ENCODE data around the gene USP13.

USP13 gene

DNA sequence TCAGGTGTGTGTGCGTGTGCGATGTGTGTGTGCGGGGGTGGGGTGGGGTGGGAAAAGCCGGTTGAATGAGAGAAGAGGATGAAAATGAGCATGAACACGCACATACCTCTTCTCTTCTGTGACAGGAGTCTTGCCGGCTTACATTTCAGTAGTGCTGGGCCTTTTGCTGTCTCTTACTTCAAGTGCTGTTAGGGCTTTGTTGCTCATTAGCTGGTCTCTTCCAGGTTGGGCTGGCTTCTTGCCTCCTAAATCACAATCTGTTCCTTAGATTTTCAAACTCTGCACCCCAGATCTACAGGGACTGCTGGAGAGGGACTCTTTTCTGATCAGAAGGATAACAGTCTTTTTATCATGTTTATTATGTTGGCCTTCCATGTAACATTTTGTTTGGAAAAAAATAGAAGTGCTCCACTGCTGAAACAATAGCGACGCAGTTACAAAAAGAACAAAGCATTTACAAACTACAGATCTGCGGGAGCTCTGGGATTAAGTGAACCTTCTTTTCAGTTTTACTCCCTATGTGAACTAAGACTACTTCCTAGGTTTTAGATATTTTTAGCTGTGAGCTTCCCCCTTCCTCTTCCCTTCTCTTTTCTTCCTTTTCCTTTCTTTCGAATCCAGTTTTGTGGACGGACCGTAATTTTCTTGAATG is 48.5 kb downstream of the USP13 start:
- DNase-seq: no peak

DNA sequence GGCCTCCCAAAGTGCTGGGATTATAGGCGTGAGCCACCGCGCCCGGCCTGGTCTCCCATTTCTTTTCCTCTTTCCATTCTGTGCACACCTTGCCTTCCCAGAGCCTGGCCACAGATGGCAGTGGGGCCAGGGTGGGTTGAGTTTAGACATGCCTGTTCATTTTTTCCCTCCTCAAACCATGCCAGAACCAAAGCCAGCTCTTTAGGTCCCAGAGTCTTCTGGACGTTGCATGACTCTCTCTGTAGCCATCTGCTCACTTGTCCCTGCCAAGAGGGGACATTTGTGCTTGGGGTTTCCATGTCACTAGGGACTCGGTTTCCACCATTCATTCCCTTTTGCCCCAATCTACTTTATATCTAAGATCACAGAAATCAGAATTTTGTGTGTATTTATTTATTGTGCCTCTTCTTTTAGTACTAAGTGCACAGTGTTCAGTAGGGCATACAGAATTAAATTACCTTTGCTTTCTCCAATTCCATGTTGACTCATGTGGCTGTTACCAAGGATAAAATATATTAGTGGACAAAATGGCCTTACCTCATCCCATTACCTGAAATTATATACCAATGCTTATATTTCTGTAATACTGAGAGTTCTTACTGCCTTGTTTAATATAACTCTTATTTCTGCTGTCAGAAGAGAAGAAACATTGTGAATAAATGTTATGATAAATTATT is 49.6 kb downstream of the USP13 start:
- no peak for DNase-seq

DNA sequence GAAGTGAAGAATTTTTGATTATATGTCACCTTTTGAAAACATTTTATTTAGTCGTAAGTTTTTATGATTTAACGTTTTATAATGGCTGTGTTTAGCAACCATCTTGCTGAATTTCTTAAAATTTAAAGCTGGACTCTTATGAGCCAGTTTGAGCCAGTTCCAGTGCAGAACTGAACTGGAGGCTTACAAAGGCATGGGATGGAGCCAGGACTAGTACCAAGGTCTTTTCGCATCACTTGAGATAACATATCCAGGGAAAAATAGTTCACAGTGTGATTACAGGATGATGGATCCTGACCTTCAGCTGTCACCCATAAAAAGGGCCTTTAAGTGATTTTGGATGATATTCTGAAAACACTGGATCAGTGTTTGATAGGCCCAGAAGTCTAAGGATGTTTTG is 51.0 kb downstream of the USP13 start:
- DNase-seq: no peak

DNA sequence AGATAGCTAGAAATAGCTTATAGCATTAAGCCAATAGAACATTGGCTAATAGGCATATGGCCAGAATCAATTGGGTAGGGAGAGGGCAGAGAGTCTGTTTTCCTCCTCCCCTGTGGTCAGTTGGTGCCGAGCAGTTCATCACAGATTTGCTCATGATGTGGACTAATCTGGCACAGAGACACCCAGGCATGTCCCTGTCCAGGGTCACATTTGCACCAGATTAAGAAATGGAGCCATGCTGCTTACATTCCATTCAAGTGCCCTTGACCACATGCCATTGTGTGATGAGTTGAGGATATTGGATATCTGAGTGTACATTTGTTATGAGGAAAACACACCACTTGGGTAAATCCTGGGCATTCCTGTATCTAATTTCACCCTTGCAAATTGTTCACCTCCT is 53.4 kb downstream of the USP13 start:
- DNase-seq: no peak

DNA sequence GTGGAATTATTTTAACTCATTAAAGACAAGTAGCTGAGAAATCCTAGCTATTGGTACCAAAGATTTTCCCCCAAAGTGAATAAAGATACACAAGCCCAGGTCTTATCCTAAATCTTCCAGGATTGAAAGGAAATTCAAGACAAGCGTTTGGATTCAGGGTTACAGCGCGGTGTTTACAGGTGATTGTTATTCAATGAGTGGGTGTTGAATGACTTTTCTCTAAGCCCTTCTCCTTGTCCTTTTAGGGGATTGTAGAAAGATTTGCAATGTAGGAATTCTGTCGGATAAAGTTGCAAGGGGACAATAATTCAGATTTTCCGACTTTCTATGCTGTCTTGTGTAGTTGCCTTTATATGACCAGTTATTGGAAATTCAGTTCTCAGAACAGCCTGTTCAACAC is 57.2 kb downstream of the USP13 start:
- DNase-seq: no peak

DNA sequence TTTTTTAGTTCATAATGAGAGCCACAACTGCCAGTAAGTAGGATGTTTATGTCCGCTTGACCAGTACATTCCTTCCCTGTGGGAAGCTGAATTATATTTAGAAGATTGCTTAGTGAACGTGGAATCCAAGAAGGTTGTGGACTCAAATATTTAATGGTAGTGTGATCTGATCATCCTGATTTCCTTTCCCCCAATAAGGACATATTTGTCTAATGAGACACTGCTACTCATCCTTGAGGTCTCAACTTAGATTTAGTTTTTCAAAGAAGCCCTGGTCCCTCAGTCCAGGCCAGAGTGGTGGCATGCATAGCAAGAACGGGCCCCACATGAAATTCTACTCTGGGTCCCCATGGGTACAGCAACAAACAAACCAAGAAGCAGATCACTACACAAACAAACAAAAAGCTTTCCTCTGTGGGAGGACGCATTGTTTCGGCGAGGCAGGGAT is 60.8 kb downstream of the USP13 start:
- DNase-seq: no peak

DNA sequence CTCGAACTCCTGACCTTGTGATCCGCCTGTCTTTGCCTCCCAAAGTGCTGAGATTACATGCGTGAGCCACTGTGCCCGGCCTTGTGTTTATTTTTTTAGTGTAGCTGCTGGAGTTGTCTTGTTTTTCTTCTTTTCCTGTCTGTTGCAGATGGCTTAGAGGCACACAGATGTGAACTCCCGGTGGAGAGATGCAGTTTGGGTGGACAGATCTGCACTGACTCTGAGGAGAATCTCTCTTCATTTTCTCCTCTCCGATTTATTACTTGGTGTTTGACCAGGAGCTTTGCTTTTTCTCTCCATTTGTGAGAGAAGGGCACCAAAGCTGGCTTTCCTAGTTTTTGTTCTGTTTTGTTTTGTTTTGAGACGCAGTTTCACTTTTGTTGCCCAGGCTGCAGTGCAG is 62.7 kb downstream of the USP13 start:
- DNase-seq: no peak

DNA sequence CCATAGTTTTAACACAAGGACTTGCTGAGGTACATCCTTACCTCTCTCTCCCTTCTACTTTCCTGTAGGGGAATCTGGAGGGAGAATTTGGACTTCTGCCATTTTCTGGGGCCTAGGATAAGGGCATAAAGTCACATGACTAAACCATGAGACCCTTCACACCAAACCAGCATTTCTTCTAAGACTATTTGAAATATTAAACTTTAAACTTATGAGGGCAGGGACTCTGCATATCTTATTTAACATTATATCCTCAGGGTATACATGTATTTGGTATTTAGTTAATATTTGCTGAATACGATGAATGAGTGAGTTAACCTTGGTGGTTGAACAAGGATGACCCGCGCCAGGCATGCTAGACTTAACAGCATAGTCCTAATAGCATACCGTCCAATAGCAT is 63.4 kb downstream of the USP13 start:
- no peak for DNase-seq

DNA sequence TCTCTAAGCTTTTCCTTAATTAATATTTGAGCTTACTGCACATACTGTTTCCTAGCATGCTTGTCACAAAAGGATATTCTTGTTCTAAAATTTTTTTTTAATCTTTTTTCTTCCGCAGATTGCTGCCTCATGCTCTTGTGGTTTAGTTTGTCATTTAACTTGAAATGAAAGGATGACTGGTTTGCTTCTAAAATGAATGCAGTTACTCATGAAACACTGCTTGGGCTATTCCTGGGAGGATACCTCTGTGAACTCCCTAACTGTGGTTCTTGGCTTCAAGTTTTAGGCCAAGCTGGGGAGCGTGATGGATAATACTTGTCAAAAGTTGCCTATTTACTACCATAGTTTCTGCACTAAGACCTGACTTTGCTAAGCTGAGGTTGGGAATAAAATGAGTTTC is 64.0 kb downstream of the USP13 start:
- DNase-seq: no peak

DNA sequence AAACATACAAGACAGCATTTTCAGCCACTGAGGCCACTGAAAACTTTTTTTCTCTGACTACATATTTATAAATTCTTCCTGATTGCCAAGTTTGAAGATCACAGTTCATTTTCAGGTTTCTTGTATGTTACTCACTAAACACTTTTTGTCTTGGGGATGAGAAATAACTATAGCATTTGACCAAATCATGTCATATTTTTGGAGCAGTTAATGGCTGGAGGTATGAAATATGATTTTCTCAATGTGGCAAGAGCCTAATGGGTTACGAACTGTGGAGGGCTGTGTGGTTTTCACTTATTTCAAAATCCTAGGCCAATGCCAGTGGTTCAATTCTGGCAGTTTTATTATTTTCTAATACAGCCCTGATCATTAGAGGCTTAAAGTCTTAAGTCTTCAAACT is 64.4 kb downstream of the USP13 start:
- no peak for DNase-seq

DNA sequence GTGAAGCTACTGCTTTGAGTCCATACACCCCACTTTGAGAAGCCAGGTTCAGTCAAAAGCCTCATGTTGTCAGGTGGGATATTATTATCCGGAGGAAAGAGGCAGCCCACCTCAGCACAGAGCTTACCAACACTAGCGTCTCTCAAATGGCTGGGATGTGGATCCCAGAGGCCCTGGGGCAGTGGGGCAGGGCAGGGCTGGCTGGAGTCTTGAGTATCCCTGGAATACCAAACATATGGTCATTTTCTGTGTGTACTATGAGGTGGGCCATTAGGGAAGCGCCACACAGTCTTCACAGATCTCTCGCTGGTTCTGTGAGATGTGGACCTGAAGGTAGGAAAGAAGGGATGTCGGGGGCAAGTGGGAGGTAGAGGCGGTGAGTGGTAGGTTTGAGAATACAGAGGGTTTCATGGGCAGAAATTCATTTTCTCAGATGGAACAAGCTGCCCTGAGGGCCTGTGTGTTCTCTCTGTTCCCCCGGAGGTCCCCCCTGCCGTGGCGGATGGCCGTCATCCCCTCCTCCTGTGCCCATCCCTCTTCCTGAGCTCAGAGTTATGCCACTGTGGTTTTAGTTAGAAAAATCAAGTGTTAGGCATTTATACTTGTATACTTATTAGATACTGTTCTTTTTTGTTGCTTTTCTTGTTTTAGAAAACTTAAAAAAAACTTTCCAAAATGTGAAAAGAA is 66.4 kb downstream of the USP13 start:
- no peak for DNase-seq

DNA sequence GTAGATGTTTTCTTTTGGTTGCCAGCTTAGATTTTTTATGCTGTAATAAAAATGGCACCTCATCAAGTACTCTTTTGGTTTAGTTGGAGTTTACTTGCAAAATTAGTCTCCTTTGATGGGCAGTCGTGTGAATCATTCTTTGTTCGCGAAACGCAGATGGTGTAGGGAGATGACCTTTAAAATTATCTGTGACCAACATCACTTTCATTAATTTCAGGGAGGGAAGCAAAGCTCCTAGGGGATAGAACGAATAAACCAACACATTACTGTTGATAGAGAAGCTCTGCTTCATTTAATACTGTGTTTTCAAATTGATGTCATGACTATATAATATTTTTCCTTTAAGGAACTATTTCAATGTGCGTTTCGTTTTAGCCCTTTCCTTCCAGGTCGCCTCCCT is 67.4 kb downstream of the USP13 start:
- DNase-seq: no peak

DNA sequence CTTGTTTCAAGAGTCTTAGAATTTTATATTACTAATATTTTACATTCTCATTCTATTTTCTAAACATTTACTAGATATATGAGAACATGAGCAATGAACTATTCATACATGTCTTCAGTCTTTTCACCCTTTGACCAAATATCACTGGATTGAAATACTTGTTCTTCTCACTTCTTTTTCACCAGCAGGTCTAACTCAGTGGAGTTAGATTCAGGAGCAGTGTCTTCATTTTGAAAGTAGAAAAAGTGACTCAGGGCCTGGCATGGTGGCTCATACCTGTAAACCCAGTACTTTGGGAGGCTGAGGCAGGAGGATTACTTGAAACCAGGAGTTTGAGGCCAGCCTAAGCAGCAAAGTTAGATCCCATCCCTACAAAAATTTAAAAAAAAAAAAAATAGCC is 70.8 kb downstream of the USP13 start:
- DNase-seq: no peak

DNA sequence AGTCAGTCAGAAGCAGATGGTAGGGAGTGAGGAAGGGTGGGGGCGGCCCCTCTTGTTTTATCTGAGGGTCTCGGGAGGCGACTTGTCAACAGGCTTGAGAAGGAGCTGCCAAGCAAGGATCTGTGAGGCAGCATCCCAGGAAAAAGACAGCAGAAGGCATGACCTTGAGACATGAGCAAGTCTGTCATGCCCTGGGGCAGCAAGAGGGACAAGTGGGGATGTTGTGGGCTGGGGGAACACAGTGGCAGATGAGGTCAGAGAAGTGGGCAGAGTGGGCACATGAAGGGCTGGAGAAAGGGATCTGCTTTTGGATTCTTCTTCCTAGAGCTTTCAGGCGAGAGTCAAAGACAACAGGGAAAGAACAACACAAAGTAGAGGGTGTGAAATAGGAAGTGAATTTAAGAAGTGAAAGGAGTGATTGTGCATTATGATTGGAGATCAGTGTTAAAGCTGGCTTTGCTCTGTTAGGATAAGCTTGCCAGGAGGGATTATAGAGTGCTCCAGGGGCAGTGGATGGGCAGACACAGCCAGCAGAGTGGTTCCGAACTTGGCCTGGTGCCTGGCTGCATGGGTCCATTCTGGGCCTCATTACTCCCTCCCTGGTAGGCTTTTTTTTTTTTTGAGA is 73.3 kb downstream of the USP13 start:
- no peak for DNase-seq

DNA sequence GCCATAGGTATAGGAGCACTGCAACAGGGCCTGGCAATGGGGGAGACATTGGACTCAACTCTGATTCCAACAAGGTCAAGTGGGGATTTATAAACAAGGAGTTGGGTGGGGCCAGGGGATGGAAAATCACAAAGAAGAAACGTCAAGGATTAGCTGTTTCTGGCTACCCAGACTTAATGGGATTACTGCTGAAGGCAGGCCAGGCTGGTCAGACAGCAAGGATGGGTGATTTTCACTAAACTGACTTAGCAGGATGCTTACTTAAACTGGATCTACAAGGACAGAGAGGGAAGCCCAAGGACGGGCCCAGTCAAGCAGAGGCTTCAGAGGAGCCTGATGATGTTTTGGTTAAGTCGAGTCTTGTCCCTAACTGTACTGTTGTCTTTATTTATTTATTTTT is 76.2 kb downstream of the USP13 start:
- no peak for DNase-seq

DNA sequence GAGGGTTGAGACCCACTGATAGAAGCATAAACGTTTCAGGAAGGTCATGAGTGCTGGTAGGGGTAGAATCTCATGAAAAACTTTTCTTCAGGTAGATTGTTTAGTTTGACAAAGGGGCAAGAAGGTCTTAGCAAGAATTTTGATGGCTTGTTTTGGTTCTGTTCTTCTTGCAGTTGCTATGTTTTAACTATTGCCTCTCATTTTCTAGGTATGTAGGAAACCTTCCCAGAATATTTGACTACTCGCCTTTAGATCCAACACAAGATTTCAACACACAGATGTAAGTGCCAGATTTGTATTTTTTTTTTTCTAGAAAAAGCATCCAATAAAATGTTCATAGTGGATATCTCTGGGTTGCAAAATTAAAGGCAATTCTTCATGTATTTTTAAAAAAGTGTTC is 77.1 kb downstream of the USP13 start:
- no peak for DNase-seq

DNA sequence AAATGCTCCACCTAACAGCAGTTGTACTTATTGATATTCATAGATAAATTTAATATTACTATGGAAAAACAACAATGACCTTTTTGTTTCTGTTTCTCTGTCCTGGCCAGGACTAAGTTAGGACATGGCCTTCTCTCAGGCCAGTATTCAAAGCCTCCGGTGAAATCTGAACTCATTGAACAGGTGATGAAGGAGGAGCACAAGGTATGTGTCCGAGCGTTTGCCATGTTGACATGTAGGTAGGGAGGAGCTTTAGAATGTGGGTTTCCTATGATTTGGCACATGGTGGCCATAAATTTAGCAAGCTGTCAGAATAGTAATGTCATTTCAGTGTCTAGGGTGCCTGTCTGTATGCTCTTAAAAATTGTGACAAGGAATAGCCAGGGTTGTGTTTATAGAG is 77.7 kb downstream of the USP13 start:
- DNase-seq: no peak

DNA sequence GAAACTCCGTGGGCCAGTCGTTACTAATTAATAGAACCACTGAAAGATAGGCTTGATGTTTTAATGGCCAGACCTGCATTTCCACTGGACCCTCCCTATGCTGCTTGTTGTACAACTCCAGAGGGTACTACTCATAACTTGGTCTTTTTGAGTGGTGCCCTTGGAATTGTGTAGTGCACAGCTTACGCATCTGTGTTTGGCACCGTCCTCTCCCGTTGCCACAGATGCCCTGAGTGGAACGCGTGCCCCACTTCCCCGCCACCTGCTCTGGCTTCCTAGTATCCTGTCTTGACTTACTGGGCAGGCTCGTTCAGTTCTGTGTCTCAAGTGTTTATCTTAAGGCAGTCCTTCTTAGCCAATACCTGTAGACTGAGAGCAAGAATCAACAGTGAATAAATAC is 78.7 kb downstream of the USP13 start:
- DNase-seq: peak; percentile 21

DNA sequence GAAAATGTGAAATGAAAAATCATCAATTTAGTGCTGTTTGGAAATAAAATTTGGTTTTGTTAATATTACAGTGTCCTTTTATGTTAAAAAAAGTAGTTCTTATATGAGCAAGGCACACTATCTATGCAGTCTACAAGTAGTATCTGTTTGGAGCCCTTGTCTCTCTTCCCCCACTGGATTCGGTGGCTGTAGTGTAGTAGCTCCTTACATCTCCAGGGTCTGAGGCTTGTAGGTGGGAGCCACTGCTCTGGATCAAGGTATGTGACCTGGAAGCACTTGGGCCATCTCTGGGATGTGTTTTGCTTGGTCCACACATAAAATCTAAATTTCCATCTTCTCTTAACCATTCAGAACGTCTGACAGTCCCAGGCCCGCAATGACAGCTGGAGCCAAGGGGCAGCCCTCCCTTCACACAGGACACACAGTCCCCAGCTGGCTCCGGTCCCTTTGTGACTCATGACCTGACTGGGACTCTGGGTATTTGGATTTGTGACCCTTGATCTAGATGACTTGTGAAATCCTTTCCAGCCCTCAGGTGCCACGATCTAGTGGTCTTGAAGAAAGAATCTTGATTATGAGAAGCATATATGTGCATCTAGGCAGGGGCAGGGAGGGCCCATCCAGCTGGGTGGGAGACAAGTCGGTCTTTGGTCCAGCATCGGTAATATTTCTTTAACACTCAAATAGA is 80.0 kb downstream of the USP13 start:
- DNase-seq: no peak

DNA sequence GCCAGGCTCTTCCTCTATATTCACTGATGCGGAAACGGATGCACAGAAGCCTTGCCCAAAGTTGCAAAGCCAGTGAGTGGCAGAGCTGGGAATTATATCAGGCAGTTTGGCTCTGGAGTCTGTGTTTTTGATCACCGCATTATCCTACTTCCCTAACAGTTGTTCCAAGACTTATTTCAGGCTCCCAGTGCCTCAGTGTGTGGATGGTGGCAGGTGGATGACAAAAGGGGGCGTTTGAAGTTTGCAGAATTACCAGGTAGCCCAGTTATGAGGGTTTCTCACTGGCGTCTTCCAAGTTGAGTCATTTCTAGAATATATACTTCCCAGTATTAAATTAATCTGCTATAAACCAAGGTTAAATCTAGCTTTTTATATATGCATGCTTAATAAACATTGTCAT is 81.0 kb downstream of the USP13 start:
- no peak for DNase-seq

DNA sequence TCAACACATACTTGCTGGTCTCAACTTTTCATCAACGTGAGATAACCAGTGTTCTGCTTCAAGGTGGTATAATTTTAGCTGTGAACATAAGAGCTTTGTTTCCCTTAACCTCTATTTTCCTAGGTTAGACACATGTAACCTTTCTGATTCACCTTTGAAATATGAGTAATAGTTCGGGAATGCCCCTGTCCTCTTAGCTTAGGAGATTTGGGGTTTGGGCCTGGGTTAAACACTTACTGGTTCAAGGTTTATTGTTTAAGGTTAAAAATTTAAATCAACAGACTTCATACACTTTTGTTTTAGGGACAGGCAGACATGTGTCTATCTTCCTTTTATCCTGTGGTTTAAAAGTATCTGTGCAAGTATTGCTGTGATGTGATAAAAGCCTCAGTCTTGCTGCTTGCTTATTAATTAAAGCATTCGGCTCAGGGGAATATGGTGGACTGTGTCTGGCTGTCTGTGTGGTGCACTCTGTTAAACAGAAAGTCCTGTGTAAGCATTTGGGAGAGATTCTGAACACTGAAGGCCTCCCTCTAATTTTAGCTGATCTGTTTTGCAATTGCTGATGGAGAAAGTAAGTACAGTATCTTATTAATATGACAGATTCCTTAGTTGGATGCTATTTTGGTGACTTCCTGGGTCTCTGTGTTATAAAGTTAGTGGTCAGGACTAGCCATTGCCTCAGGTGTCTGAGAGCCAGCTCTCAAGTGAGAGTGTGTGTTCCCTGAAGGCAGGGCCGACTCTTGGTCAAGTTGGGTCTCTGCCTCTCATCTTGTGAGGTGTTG is 81.8 kb downstream of the USP13 start:
- no peak for DNase-seq

DNA sequence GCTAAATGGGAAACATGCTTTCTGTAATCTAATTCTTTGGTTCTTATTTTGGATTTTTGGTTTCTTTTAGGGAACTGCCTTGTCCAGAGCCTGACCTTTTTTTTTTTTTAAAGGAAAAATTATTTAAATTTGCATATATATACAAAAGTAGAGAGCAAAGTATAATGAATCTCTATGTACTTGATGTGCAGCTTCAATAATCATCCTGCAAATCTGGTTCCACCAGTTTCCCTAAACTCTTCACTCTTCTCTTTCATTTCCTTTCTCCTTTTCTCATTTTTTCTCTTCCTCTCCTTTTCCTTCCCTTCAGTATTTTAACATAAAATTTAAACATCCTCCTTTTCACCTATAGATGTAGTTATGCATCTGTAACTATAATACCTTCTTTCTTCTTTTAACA is 82.5 kb downstream of the USP13 start:
- no peak for DNase-seq

DNA sequence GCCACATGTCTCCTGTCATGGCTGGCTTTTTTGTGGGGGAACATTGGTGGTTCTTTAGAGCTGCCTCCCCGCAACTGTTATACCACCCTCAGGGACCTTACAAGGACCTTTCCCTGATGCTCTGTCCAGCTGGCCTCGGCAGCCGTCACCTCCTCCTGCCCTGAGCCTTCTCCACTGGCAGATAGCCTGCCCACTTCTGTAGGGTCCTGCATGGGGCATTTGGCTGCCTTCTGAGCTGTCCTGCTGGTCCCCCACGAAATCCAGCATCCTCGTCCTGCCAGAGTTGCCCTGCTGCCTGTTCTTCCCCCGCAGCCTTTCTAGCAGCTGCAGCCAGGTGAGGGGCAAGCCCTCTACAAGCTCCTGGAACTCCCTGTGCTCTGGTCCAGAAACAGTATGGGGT is 86.2 kb downstream of the USP13 start:
- no peak for DNase-seq

Data from DMS79 treated with DMSO at 0.1 percent for 48 hours (cell line).